ENCODE results near the gene GTF2IRD1. TPM values are rescaled to one million over a fixed set of nuclear protein-coding genes. Genes with fewer than 3 reads are reported as not detected.

Gene GTF2IRD1
- total RNA-seq, 2 donors from 2014 or later, result 19.3 to 50.0 TPM

- DNase-seq (peak; percentile 45), ATAC-seq (peak in 1 of 2 donors; percentile 44)
- intact Hi-C loops (cut with DNase I), result loop anchor here in 1 of 2 donors (10.0 kb wide), 1 partner anchor 50 kb away; the partner anchor contains the start of gene GTF2I
Observed at GRCh38 chr7:74604326-74605020, 150.8 kb downstream of the GTF2IRD1 start.

- intact Hi-C loops (cut with DNase I), result loop anchor here in 1 of 2 donors (10.0 kb wide), 1 partner anchor 48 kb away; the partner anchor contains the start of gene GTF2I
- peak; percentile 83 to 85 for ATAC-seq
Observed at GRCh38 chr7:74606101-74606908, 152.6 kb downstream of the GTF2IRD1 start.

GRCh38 chr7:74606909-74607510 lies 153.3 kb downstream of the GTF2IRD1 start:
- ATAC-seq, result peak in 1 of 2 donors; percentile 10
- intact Hi-C loops (cut with DNase I), result loop anchor here in 1 of 2 donors (10.0 kb wide), 1 partner anchor 48 kb away; the partner anchor contains the start of gene GTF2I

More at GRCh38 chr7:74606101-74606908, 152.6 kb downstream of the GTF2IRD1 start:
- DNase-seq, result peak; percentile 44

DNA sequence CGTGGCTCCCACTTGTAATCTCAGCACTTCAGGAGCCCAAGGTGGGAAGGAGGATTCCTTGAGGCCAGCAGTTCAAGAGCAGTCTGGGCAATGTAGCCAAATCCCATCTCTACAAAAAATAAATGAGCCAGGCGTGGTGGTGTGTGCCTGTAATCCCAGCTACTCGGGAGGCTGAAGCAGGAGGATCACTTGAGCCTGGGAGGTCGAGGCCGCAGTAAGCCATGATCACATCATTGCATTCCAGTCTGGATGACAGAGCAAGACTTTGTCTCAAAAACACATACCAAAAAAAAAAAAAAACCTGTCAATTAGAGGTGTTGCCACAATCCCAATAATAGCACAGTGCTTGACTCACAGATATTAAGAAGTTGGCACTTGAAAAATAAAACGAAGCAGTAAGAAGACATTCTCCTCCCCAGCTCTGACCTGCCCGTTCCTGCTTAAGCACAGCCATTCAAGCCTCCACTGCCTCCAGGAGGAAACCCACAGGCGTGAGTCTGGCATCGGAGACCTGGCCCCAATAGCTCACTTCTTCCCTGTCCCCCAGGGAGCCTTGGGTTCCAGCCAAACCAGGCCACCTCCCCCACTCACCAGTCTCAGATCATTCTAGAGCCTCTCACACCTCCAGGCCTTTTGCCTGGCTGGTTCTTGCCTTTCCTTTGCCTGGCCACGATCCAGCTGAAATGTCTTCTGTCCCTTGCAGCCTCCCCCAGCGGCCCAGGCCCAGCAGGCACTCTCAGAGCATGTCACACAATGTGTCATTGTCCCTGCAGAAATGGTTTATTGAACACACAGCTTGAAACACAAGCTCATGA lies 158.5 kb downstream of the GTF2IRD1 start:
- intact Hi-C loops (cut with DNase I), result no loop called here
- peak; percentile 73 to 81 for ATAC-seq

More at GRCh38 chr7:74606909-74607510, 153.3 kb downstream of the GTF2IRD1 start:
- no peak for DNase-seq

GRCh38 chr7:74615933-74616780 lies 162.5 kb downstream of the GTF2IRD1 start:
- DNase-seq (no peak), ATAC-seq (no peak)
- intact Hi-C loops (cut with DNase I), result no loop called here

More for the DNA sequence above, 158.5 kb downstream of the GTF2IRD1 start:
- DNase-seq, result peak; percentile 47

DNA sequence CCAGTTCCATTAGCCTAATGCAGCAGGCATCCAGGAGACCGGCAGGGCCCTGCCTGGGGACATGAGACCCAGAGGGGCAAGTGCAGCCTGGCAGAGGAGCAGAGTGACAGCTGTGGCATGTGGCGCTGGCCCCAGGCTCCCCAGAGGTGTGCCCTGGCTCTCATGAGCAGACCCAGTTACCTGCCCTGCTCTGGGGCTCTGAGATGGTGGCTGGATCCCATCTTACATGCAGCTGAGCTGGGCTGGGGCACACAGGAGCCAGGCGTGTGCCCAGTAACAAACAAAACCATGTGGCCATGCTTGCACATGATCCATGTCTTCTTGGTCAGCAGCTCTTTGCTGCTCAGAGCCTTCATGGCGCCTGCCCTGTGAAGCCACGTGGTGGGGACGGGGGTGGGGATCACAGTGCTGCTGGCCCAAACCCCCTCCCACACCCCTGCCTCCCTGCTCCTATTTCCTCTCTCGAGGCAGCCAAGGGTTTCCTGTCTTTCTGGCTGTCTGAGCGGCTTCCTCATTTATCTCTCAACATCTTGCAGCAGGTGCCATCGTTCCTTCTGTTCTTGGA lies 163.6 kb downstream of the GTF2IRD1 start:
- intact Hi-C loops (cut with DNase I), result no loop called here
- DNase-seq, result no peak
- ATAC-seq, result peak in 1 of 2 donors; percentile 57

DNA sequence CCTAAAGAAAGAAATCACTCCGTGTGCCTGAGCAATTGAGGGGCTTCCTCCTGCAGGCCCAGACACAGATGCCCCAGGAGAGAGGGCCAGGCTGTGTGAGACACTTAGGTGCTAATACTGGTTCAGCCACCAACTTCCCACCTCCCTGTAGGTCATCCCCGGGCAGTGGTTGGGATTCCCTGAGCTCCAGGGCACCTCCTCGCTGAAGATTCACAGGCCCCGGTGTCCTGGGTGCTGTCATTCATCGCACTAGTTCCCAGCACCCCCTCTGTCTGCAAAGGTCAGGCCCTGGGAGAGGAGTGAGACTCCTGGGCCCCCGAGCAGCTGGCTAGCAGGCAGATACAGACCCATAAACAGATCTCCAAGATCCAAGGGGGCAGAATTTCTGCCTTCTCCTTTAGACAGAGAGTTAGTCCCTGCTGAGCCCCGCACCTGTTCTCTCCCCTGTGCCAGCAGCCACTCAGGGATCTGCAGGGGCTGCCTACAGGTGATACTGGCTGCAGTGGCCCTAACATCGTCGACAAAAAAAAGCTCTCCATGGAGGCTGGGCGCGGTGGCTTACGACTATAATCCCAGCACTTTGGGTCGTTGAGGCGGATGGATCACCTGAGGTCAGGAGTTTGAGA lies 165.6 kb downstream of the GTF2IRD1 start:
- peak in 1 of 2 donors; percentile 19 for ATAC-seq
- no peak for DNase-seq
- intact Hi-C loops (cut with DNase I), result no loop called here

DNA sequence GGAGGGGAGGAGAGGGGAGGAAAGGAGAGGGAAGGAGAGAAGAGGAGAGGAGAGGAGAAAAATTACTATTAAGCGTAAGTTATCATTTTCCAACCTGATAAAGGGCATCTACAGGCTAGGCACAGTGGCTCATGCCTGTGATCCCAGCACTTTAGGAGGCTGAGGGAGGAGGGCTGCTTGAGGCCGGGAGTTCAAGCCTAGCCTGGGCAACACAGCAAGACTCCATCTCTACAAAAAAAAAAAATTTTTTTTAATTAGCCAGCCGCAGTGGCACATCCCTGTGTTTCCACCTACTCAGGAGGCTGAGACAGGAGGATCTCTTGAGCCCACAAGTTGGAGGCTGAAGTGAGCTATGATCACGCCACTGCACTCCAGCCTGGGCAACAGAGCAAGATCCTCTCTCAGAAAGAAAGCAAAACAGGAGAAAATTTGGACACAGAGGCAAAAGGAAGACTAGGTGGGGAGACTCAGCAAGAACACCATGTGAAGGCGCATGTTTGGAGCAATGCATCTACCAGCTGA lies 168.6 kb downstream of the GTF2IRD1 start:
- intact Hi-C loops (cut with DNase I), result no loop called here
- ATAC-seq, result no peak

GRCh38 chr7:74623135-74623534 lies 169.4 kb downstream of the GTF2IRD1 start:
- no peak for DNase-seq
- no peak for ATAC-seq
- intact Hi-C loops (cut with DNase I), result no loop called here

More for the DNA sequence above, 168.6 kb downstream of the GTF2IRD1 start:
- DNase-seq, result no peak

DNA sequence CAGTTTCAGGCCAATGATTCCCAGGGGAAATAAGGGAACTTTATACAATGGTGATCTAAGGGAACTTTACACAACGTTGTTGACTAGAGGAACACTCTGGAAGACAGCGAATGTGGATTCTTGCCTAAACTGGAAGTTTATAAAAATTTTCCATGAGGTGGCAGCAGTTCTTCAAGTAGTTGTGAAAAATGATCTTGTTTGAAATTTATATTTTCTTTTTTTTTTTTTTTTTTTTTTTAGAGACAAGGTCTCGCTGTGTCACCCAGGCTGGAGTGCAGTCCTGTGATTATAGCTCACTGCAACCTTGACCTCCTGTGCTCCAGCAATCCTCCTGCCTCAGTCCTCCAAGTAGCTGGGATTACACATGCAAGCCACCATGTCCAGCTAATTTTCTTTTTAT lies 171.7 kb downstream of the GTF2IRD1 start:
- intact Hi-C loops (cut with DNase I), result no loop called here
- peak in 1 of 2 donors; percentile 39 for ATAC-seq

GRCh38 chr7:74627661-74628411 lies 174.1 kb downstream of the GTF2IRD1 start:
- DNase-seq (peak; percentile 32), ATAC-seq (peak; percentile 80 to 95)
- intact Hi-C loops (cut with DNase I), result no loop called here

More for the DNA sequence above, 171.7 kb downstream of the GTF2IRD1 start:
- no peak for DNase-seq

GRCh38 chr7:74632505-74632904 lies 178.8 kb downstream of the GTF2IRD1 start:
- intact Hi-C loops (cut with DNase I), result no loop called here
- no peak for DNase-seq
- no peak for ATAC-seq

- intact Hi-C loops (cut with DNase I), result no loop called here
- no peak for ATAC-seq
- DNase-seq, result no peak
Observed at GRCh38 chr7:74633451-74633921, 179.8 kb downstream of the GTF2IRD1 start.

GRCh38 chr7:74637745-74638144 lies 184.0 kb downstream of the GTF2IRD1 start:
- intact Hi-C loops (cut with DNase I), result no loop called here
- ATAC-seq (no peak), DNase-seq (no peak)

DNA sequence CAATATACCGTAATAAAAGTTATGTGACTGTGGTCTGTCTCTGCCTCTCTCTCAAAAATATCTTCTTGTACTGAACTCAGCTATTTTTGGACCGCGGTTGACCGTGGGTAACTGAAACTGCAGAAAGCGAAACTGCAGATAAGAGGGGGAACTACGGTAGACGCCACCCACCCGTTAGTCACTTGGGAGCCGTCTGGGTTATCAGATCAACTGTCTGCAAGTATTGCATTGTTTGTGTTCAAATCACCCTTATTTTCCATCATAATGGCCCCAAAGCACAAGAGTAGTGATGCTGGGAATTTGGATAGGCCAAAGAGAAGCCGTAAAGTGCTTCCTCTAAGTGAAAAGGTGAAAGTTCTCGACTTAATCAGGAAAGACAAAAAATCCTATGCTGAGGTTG lies 196.3 kb downstream of the GTF2IRD1 start:
- peak; percentile 87 for ATAC-seq
- intact Hi-C loops (cut with DNase I), result loop anchor here in 1 of 2 donors (10.0 kb wide), 1 partner anchor 45 kb away; no protein-coding TSS in a partner anchor
- peak; percentile 60 for DNase-seq
